ENCODE data around the gene OSM. TPM values are rescaled to one million over a fixed set of nuclear protein-coding genes. Genes with fewer than 3 reads are reported as not detected.

Gene OSM
- total and polyA plus RNA-seq, 2 experiments from 2014 or later, result 1.5 TPM; not detected in 1

DNA sequence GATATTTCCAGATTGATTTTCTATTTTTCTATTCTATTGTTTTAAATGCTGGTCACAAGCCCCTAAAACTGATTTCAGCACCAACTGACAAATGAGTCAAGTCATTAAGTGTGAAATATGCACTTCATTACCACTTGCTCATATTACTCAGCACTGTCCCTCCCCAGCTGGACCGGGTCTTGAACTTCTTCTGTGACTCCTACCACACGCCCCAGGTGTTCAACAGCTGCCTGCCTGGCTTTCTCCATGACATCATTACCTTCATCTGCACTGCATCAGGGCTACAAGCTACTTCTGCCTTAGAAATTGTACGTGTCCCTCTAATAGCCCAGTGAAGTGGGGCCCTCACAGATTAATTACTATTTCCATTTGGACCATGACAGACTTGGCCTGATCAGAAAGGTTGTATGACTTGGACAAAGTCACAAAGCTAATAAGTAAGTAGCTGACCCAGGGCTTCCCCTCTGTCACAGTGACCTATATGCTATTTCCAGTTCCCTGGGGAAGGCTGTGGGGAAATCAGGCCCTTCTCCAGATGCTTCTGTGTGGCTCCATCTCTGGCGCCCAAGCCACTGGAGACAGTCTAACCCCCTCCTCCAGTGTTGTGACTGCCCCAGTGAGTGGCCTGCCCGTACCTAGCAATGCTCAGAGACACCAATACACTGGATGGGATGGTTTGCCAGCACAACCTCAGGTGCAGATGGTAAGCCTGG is 42.0 kb upstream of the OSM start:
- peaks cover 75% of the 10 kb centered on the region for H3K79me2 ChIP-seq
- H3K27ac ChIP-seq, result no peak overlapping the region
- peaks cover 46% of the 10 kb centered on the region for H3K4me1 ChIP-seq (ENCODE audit: insufficient read depth)
- DNase-seq (ENCODE audit: low spot score), result no peak
- H3K36me3 ChIP-seq (replicated peaks; ENCODE audit: insufficient read depth, low read depth), result no peaks in the 10 kb centered on the region
- H4K20me1 ChIP-seq (ENCODE audit: insufficient read depth, poor library complexity, severe bottlenecking), result peaks cover 31% of the 10 kb centered on the region
- no peaks in the 10 kb centered on the region for H3K9me3 ChIP-seq (ENCODE audit: low read depth)
- TF ChIP-seq EZH2phosphoT487 (IDR thresholded peaks at IDR 0.05; ENCODE audit: low read depth, severe bottlenecking, unreplicated experiment) (no peak), EZH2 (IDR thresholded peaks at IDR 0.05; ENCODE audit: borderline replicate concordance) (no peak)
- TF ChIP-seq, protein P1, sequence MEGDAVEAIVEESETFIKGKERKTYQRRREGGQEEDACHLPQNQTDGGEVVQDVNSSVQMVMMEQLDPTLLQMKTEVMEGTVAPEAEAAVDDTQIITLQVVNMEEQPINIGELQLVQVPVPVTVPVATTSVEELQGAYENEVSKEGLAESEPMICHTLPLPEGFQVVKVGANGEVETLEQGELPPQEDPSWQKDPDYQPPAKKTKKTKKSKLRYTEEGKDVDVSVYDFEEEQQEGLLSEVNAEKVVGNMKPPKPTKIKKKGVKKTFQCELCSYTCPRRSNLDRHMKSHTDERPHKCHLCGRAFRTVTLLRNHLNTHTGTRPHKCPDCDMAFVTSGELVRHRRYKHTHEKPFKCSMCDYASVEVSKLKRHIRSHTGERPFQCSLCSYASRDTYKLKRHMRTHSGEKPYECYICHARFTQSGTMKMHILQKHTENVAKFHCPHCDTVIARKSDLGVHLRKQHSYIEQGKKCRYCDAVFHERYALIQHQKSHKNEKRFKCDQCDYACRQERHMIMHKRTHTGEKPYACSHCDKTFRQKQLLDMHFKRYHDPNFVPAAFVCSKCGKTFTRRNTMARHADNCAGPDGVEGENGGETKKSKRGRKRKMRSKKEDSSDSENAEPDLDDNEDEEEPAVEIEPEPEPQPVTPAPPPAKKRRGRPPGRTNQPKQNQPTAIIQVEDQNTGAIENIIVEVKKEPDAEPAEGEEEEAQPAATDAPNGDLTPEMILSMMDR (IDR thresholded peaks at IDR 0.05; ENCODE audit: poor library complexity), result no peak
- 83% methylated on average over 5 of the region's 5 CpGs for WGBS (ENCODE audit: low lambda C conversion rate, missing lambda C conversion rate)
- no peak overlapping the region for H2AFZ ChIP-seq
- H3K4me3 ChIP-seq, result no peak overlapping the region
- H3K27me3 ChIP-seq, result no peaks in the 10 kb centered on the region
- H3K9me2 ChIP-seq (replicated peaks; ENCODE audit: insufficient read depth), result no peaks in the 10 kb centered on the region
- H3K4me2 ChIP-seq, result no peak overlapping the region

DNA sequence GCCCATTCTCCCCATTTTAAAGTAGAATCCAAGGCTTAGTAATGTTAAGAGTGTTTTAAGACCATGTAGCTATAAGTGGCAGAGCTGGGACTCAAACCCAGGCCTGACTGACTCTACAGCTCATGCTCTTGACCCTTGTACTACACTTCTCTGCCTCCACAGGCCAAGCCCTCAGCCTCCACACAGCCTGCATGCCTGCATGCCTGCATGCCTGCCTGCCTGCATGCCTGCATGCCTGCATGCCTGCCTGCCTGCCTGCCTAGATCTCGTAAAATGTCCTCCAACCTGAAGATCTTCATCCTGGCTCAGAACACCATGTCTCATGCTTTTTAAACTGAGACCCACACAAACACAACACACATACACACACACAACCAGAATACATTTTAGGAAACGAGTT is 41.4 kb upstream of the OSM start:
- Histone ChIP-seq H3K4me1 (ENCODE audit: insufficient read depth) (peaks cover 46% of the 10 kb centered on the region), H3K4me3 (no peak overlapping the region), H3K36me3 (replicated peaks; ENCODE audit: insufficient read depth, low read depth) (no peaks in the 10 kb centered on the region), H4K20me1 (ENCODE audit: insufficient read depth, poor library complexity, severe bottlenecking) (peaks cover 31% of the 10 kb centered on the region), H3K79me2 (peaks cover 77% of the 10 kb centered on the region), H3K27me3 (no peaks in the 10 kb centered on the region), H2AFZ (no peak overlapping the region), H3K9me2 (replicated peaks; ENCODE audit: insufficient read depth) (no peaks in the 10 kb centered on the region), H3K4me2 (no peak overlapping the region), H3K9me3 (ENCODE audit: low read depth) (no peaks in the 10 kb centered on the region), H3K27ac (no peak overlapping the region)
- TF ChIP-seq EZH2phosphoT487 (IDR thresholded peaks at IDR 0.05; ENCODE audit: low read depth, severe bottlenecking, unreplicated experiment), result no peak
- no peak for TF ChIP-seq EZH2 (IDR thresholded peaks at IDR 0.05; ENCODE audit: borderline replicate concordance)
- TF ChIP-seq, protein P1 (IDR thresholded peaks at IDR 0.05; ENCODE audit: poor library complexity), result no peak
- no peak for DNase-seq (ENCODE audit: low spot score)
- WGBS (ENCODE audit: low lambda C conversion rate, missing lambda C conversion rate), result 84% methylated on average over 2 of the region's 2 CpGs

DNA sequence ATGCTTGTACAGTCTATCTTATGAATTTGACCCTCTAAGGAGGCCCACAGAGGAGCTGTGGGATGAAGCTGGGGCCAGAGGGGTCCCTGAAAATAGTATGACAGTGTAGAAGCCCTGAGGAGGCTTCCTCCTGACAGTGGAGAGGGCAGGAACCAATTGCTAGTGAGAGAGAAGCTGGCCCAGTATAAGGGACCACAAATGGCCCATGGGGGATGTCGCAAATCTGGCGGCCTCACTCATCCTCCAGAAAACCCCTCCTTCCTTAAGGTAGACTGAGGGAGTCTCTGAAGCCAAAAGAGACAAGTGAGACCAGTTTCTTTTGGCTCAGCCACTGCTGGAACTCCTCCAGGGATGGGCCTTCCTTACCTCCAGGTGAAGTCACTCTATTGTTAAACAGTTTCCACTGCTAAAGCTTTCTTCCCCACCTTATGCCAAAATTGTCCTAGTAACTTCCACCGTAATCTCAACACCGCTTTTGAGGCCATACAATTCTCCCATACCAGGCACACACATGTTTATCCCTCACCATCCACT is 40.5 kb upstream of the OSM start:
- no peak overlapping the region for H3K4me3 ChIP-seq
- H2AFZ ChIP-seq, result no peak overlapping the region
- H3K27me3 ChIP-seq, result no peaks in the 10 kb centered on the region
- whole genome bisulfite sequencing (ENCODE audit: low lambda C conversion rate, missing lambda C conversion rate), result 82% methylated on average over 4 of the region's 4 CpGs
- H3K4me1 ChIP-seq (ENCODE audit: insufficient read depth), result peaks cover 51% of the 10 kb centered on the region
- TF ChIP-seq EZH2 (IDR thresholded peaks at IDR 0.05; ENCODE audit: borderline replicate concordance), result no peak
- no peak for TF ChIP-seq EZH2phosphoT487 (IDR thresholded peaks at IDR 0.05; ENCODE audit: low read depth, severe bottlenecking, unreplicated experiment)
- TF ChIP-seq, protein P1 (IDR thresholded peaks at IDR 0.05; ENCODE audit: poor library complexity), result no peak
- H3K9me3 ChIP-seq (ENCODE audit: low read depth), result no peaks in the 10 kb centered on the region
- H3K36me3 ChIP-seq (replicated peaks; ENCODE audit: insufficient read depth, low read depth), result no peaks in the 10 kb centered on the region
- DNase-seq (ENCODE audit: low spot score), result no peak
- H3K4me2 ChIP-seq, result no peak overlapping the region
- H3K27ac ChIP-seq, result peak overlapping the region; percentile 86
- peaks cover 69% of the 10 kb centered on the region for H3K79me2 ChIP-seq
- no peaks in the 10 kb centered on the region for H3K9me2 ChIP-seq (replicated peaks; ENCODE audit: insufficient read depth)
- peaks cover 24% of the 10 kb centered on the region for H4K20me1 ChIP-seq (ENCODE audit: insufficient read depth, poor library complexity, severe bottlenecking)

Measured in hepatocyte (in vitro differentiated cells).